Panc1 (cell line): ENCODE data around the gene C1orf210. TPM values are rescaled to one million over a fixed set of nuclear protein-coding genes. Genes with fewer than 3 reads are reported as not detected.

Experiments used
- ATAC-seq: fragments of 200-7000 bp; cut with Tn5 transposase; 2 replicates; pipeline ENCODE4 v1.9.1; 2020; ENCODE audit warnings: mild to moderate bottlenecking, moderate library complexity
- BruUV-seq: library from RNA; stranded (reverse); fragments of 400-500 nt; replicated peaks from 2 replicates; lab custom pipeline; 2021; lab: Mats Ljungman, UMichigan
- CTCF ChIA-PET: fragments of 300-600 bp; sonication (Branson Sonifier 250); formaldehyde crosslinking; loops from one replicate; lab custom pipeline; 2022; ENCODE audit warnings: antibody characterized with exemption; lab: Charles Lee
- POLR2A ChIA-PET: fragments of 300-600 bp; sonication (Branson Sonifier 250); formaldehyde crosslinking; loops from one replicate; lab custom pipeline; 2022; ENCODE audit warnings: antibody characterized with exemption; lab: Charles Lee
- DNase-seq: peaks from one replicate; pipeline ENCODE4 v3.0.0-alpha.2; 2010; ENCODE audit warnings: low read depth, low spot score
- H3K27ac ChIP-seq: 2 replicates; pipeline ENCODE4 v1.5.1; 2011; ENCODE audit warnings: mild to moderate bottlenecking, low read length, inconsistent platforms
- H3K27me3 ChIP-seq: fragments of 200-500 bp; sonication (Bioruptor generic); 2 replicates; pipeline ENCODE4 v1.6.0; 2014; ENCODE audit warnings: low read length, inconsistent platforms; ENCODE audit not compliant: control insufficient read depth, insufficient read depth
- H3K36me3 ChIP-seq: fragments of 200-500 bp; sonication (Bioruptor generic); 2 replicates; pipeline ENCODE4 v1.5.1; 2014; ENCODE audit warnings: inconsistent platforms, mild to moderate bottlenecking, low read length, moderate library complexity; ENCODE audit not compliant: control insufficient read depth, insufficient read depth
- H3K4me1 ChIP-seq: 2 replicates; pipeline ENCODE4 v1.5.1; 2011; ENCODE audit warnings: inconsistent platforms, mild to moderate bottlenecking, low read length, moderate library complexity; ENCODE audit not compliant: control insufficient read depth, insufficient read depth
- H3K4me3 ChIP-seq, 2 experiments: 2 replicates each; pipeline ENCODE4 v1.5.1; 2011 to 2012; ENCODE audit warnings: low read depth in 2 of 2, low read length in 2 of 2, mild to moderate bottlenecking in 2 of 2, inconsistent platforms in 1 of 2, moderate library complexity in 1 of 2
- H3K9me3 ChIP-seq: fragments of 200-500 bp; sonication (Bioruptor generic); 2 replicates; pipeline ENCODE4 v1.5.1; 2014; ENCODE audit warnings: low read depth, mild to moderate bottlenecking, inconsistent platforms, low read length, moderate library complexity; ENCODE audit not compliant: control insufficient read depth, insufficient read depth
- CTCF ChIP-seq: fragments of 450-650 bp; IDR thresholded peaks from 2 replicates; pipeline ENCODE4 v1.5.1; 2017; ENCODE audit warnings: mild to moderate bottlenecking
- POLR2AphosphoS5 ChIP-seq: IDR thresholded peaks from 2 replicates; pipeline ENCODE4 v1.6.1; 2012; ENCODE audit warnings: mild to moderate bottlenecking, low read depth, low read length, moderate library complexity
- SIN3A ChIP-seq: IDR thresholded peaks from 2 replicates; pipeline ENCODE4 v1.6.1; 2012; ENCODE audit warnings: low read depth, mild to moderate bottlenecking, low read length, moderate library complexity, borderline replicate concordance; ENCODE audit not compliant: insufficient read depth
- TCF7L2 ChIP-seq: IDR thresholded peaks from 2 replicates; pipeline ENCODE4 v1.6.1; 2011; ENCODE audit warnings: mild to moderate bottlenecking, low read depth, low read length, inconsistent platforms
- in situ Hi-C: cut with HindIII; loops from 2 replicates; pipeline ENCODE4 v1.10.0; 2016; ENCODE audit warnings: low sequenced_read_pairs, low pct_unique_long_range_greater_than_20kb
- intact Hi-C: fragments of 100-400 bp; cut with micrococcal nuclease; formaldehyde crosslinking; loops from one replicate; pipeline ENCODE4 v1.10.0; 2022; ENCODE audit not compliant: unreplicated experiment
- total RNA-seq: library from RNA; stranded (reverse); gene quantifications from one replicate; pipeline ENCODE4 v1.2.1, GENCODE V29; 2021; ENCODE audit not compliant: unreplicated experiment
- TF ChIP-seq, protein P1 (sequence below), 2 experiments: IDR thresholded peaks; 2 replicates each; pipeline ENCODE4 v1.6.1; 2011 to 2012; ENCODE audit warnings: low read depth in 2 of 2, control low read depth in 1 of 2, low read length in 1 of 2, mild to moderate bottlenecking in 1 of 2, moderate library complexity in 1 of 2; ENCODE audit not compliant: insufficient read depth in 1 of 2

The C1orf210 gene
- total RNA-seq, 1 experiment from 2014 or later, result not detected

DNA sequence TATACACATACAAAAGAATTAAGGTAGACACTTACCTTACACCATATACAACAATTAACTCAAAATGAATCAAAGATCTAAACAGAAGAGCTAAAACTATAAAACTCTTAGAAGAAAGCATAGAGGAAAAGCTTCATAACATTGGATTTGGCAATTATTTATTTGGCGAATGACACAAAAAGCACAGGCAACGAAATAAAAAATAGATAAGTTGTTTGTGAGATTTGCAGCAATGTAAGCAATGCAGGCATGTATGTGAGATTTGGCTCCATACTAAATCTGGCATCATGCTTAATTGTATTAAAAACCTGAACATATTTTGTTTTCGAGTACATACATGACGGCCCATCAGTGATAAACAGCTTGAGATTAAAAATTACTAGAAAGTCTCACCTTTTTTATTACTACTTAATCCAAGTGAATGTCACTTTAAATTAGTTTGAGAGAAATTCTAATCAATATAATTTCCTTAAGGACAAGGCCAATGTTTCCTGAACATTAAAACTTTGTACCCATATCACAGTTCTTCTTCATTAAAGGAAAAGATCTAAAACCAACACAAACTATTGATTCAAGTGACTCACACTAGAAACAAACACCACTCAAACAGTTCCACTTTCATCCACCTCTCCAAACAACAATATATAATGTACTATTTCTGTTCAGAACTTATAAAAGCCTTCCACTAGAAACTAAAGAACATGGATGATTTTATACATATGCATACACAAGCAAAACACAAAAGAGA, 38.7 kb downstream of the C1orf210 start:
- no peak for TF ChIP-seq SIN3A
- TF ChIP-seq, protein P1, sequence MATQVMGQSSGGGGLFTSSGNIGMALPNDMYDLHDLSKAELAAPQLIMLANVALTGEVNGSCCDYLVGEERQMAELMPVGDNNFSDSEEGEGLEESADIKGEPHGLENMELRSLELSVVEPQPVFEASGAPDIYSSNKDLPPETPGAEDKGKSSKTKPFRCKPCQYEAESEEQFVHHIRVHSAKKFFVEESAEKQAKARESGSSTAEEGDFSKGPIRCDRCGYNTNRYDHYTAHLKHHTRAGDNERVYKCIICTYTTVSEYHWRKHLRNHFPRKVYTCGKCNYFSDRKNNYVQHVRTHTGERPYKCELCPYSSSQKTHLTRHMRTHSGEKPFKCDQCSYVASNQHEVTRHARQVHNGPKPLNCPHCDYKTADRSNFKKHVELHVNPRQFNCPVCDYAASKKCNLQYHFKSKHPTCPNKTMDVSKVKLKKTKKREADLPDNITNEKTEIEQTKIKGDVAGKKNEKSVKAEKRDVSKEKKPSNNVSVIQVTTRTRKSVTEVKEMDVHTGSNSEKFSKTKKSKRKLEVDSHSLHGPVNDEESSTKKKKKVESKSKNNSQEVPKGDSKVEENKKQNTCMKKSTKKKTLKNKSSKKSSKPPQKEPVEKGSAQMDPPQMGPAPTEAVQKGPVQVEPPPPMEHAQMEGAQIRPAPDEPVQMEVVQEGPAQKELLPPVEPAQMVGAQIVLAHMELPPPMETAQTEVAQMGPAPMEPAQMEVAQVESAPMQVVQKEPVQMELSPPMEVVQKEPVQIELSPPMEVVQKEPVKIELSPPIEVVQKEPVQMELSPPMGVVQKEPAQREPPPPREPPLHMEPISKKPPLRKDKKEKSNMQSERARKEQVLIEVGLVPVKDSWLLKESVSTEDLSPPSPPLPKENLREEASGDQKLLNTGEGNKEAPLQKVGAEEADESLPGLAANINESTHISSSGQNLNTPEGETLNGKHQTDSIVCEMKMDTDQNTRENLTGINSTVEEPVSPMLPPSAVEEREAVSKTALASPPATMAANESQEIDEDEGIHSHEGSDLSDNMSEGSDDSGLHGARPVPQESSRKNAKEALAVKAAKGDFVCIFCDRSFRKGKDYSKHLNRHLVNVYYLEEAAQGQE (IDR thresholded peaks at IDR 0.05; ENCODE audit: insufficient read depth in 1 of 2, low read depth in 2 of 2, low read length in 1 of 2), result no peak
- no peak for TF ChIP-seq CTCF
- TF ChIP-seq TCF7L2, result no peak
- TF ChIP-seq POLR2AphosphoS5, result no peak
- Histone ChIP-seq H3K36me3 (no peaks in the 10 kb centered on the region), H3K4me1 (no peaks in the 10 kb centered on the region), H3K27ac (no peak overlapping the region), H3K9me3 (peaks cover 8% of the 10 kb centered on the region; the same call in 1 of the 2 replicates), H3K4me3 (no peak overlapping the region), H3K27me3 (no peaks in the 10 kb centered on the region)
- DNase-seq (no peak), ATAC-seq (no peak)
- CTCF ChIA-PET, result no interaction called here
- POLR2A ChIA-PET, result no interaction called here
- intact Hi-C loops (no loop called here), in situ Hi-C loops (no loop called here)
- no TSS peak for BruUV-seq

DNA sequence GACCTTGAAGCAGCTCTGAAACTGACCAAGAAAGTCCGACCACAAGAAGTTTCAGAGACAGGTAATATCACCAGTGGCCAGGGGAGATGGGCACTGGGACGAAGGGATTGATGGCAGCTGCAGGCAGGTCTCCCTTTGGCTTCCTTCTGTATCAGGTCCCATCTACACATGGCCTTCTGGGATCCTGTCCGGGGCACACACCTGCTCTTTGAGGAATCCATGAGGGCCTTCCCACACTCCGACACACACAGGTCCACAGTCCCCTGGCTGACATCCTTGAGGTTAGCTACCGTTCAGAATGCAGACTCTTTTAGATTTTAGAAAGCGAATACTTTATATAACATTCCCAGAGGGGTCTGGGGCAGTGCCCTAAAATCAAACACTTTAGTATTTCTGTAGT, 42.1 kb downstream of the C1orf210 start:
- Histone ChIP-seq H3K36me3 (no peaks in the 10 kb centered on the region), H3K9me3 (peaks cover 8% of the 10 kb centered on the region; the same call in 1 of the 2 replicates), H3K4me1 (no peaks in the 10 kb centered on the region), H3K27me3 (no peaks in the 10 kb centered on the region), H3K27ac (no peak overlapping the region), H3K4me3 (no peak overlapping the region)
- no peak for TF ChIP-seq POLR2AphosphoS5
- no peak for TF ChIP-seq CTCF
- TF ChIP-seq, protein P1 (IDR thresholded peaks at IDR 0.05; ENCODE audit: insufficient read depth in 1 of 2, low read depth in 2 of 2, low read length in 1 of 2), result no peak
- TF ChIP-seq SIN3A, result no peak
- TF ChIP-seq TCF7L2, result no peak
- ChIA-PET CTCF (no interaction called here), POLR2A (interaction anchor here (0.6 kb wide), 1 partner anchor 127 kb away, joined by 3 read pairs; no protein-coding TSS in a partner anchor)
- BruUV-seq, result no TSS peak
- DNase-seq (no peak), ATAC-seq (no peak)
- intact Hi-C loops (no loop called here), in situ Hi-C loops (no loop called here)
